ENCODE measurements around the gene TAS2R41.

DNA sequence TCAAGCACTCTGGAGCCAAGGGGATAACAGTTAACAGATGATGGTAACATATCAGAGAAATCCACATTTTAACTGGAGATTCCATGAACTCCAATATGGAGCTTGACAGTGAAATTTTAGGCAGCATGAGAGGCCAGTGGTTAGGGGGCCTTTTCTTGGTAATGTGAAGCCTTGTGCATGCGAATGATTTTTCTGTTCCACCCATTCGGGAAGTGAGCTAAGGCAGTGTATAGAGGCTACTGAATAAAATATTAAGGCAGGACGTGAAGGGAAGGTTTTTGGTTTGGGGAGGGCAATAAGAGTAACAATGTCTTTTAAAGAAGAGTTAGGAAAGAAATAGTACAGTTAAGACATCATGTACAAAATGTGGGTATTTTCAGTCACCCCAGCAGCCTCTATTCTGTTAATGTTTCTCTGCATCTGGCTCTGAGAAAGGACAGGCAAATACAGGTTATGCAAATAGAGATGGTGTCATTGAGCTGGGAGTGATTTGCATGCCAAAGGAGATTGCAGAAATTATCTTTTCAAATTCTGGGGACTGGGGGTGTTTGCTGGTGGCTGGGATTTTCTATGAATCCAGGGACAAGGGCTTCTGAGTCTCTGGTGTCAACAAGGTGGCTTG is 41.2 kb upstream of the TAS2R41 start:
- TF ChIP-seq, protein P1, sequence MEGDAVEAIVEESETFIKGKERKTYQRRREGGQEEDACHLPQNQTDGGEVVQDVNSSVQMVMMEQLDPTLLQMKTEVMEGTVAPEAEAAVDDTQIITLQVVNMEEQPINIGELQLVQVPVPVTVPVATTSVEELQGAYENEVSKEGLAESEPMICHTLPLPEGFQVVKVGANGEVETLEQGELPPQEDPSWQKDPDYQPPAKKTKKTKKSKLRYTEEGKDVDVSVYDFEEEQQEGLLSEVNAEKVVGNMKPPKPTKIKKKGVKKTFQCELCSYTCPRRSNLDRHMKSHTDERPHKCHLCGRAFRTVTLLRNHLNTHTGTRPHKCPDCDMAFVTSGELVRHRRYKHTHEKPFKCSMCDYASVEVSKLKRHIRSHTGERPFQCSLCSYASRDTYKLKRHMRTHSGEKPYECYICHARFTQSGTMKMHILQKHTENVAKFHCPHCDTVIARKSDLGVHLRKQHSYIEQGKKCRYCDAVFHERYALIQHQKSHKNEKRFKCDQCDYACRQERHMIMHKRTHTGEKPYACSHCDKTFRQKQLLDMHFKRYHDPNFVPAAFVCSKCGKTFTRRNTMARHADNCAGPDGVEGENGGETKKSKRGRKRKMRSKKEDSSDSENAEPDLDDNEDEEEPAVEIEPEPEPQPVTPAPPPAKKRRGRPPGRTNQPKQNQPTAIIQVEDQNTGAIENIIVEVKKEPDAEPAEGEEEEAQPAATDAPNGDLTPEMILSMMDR (IDR thresholded peaks at IDR 0.05), result no peak
- TF ChIP-seq POLR2AphosphoS5 (IDR thresholded peaks at IDR 0.05) (no peak), EP300 (IDR thresholded peaks at IDR 0.05) (no peak), POLR2A (IDR thresholded peaks at IDR 0.05) (no peak)
